ENCODE measurements around the gene ANKRD13B. TPM values are rescaled to one million over a fixed set of nuclear protein-coding genes. Genes with fewer than 3 reads are reported as not detected.

The ANKRD13B gene
- total RNA-seq, 1 donor from 2014 or later = 45.8 TPM

DNA sequence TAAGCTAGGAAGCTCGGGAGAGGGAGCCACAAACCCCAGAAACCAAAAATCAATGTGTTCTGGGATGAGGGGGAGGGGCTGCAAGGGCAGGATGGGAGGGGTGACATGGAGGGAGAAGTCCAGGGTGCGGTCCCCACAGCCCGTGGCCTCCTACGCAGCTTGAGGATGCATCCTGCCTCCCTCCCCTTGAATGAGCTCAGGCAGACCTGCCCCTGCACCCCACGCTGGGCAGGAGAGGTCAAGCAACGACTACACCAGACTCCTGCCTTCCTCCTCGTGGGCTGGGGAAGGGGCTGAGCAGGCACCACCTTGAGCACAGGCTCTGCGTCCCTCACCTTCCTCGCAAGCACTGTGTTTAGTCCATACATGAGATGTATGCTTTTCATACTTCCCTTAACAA is 3.9 kb downstream of the ANKRD13B start:
- intact Hi-C loops (cut with micrococcal nuclease) = no loop called here
- Mint-ChIP-seq H3K4me1 (ENCODE audit: low read depth) (peaks cover 12% of the 10 kb centered on the region), H3K4me3 (no peak overlapping the region), H3K36me3 (ENCODE audit: low read depth) (no peaks in the 10 kb centered on the region), H3K9me3 (no peaks in the 10 kb centered on the region), H3K27me3 (ENCODE audit: insufficient read depth) (no peaks in the 10 kb centered on the region), H3K27ac (no peak overlapping the region)
- DNase-seq (ENCODE audit: low spot score) = no peak

DNA sequence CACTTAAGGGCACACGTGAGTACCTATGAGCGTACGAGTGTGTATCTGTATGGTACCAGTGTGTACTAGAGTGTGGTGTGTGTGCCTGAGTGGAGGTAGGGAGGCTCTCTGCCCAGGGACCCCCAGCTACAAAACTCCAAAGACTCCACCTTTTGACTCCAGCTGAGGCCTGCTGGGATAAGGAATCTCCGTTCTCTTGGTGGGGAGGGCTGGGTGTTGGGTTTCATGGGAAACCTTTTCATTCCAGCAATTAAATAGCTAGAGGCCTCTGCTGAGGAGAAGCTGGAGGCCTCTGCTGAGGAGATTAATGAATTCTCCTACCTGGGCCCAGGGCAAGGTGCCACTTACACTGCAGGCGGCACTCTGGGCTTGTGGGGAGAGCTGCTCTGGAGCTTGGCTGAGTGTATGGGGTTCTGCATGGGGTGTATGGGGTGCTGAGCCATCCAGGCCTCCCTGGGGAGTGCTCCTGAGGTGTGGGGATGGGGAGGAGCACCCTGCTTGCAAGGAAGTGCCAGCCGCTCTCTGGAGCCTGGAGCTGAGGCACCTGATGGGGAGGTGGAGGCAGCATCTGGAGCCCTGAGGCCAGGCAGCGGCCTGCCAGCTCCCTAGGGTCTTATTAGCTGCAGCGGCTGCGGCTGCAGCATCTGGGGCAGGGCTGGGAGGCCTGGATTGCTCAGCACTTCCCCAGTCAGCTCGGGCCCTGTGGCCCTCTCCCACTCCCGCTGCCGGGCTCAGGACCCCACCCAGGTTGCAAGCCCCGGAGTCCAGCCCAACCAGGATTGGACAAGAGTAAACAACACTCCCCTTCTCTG is 4.6 kb downstream of the ANKRD13B start:
- Mint-ChIP-seq H3K9me3 (no peaks in the 10 kb centered on the region), H3K4me1 (ENCODE audit: low read depth) (peaks cover 5% of the 10 kb centered on the region), H3K27me3 (ENCODE audit: insufficient read depth) (no peaks in the 10 kb centered on the region), H3K27ac (no peak overlapping the region), H3K36me3 (ENCODE audit: low read depth) (no peaks in the 10 kb centered on the region), H3K4me3 (no peak overlapping the region)
- intact Hi-C loops (cut with micrococcal nuclease) = no loop called here
- DNase-seq (ENCODE audit: low spot score) = no peak

DNA sequence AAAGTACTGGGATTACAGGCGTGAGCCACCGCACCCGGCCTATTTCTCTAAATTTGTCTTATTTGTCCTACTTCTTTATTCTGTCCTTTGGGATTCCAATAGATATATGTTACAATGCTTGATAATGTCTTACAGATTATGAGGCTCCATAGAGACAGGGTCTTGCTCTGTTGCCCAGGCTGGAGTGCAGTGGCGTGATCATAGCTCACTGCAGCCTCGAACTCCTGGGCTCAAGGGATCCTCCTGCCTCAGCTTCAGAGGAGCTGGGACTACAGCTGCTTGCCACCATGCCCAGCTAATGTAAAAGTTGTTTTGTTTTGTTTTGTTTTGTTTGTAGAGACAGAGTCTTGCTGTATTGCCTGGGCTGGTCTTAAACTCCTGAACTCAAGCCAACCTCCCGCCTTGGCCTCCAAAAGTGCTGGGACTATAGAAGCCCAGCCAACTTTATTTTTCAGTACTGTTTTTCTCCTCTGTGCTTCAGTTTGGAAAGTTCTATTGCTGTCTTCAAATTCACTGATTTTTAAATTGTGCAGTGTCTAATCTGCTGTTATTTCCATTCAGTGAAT is 10.3 kb downstream of the ANKRD13B start:
- intact Hi-C loops (cut with micrococcal nuclease) = no loop called here
- Mint-ChIP-seq H3K4me1 (ENCODE audit: low read depth) (no peaks in the 10 kb centered on the region), H3K9me3 (no peaks in the 10 kb centered on the region), H3K4me3 (no peak overlapping the region), H3K36me3 (ENCODE audit: low read depth) (no peaks in the 10 kb centered on the region), H3K27ac (no peak overlapping the region), H3K27me3 (ENCODE audit: insufficient read depth) (no peaks in the 10 kb centered on the region)
- no peak for DNase-seq (ENCODE audit: low spot score)

DNA sequence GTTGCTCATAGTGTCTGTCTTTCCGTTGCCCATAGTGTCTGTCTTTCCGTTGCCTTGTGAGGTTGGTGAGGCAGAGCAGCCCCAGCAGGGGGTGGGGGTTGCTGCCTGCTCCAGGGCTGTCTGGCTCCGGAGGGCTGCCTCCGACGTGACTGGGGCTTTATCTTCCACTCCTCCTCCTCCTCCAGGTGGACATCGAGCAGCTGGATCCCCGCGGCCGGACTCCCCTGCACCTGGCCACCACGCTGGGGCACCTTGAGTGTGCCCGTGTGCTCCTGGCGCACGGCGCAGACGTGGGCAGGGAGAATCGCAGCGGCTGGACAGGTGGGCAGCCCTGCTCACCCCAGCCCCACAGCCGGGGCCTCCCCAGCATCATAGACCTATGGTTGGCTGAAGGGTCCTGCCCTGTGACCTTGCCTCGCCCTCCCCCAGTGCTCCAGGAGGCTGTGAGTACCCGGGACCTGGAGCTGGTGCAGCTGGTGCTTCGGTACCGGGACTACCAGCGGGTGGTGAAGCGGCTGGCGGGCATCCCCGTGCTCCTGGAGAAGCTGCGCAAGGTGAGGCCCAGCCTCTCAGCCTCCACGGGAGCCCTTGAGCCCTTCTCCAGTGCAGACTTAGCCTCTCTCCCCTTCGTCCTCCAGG is 14.7 kb downstream of the ANKRD13B start:
- H3K27me3 Mint-ChIP-seq (ENCODE audit: insufficient read depth) = no peaks in the 10 kb centered on the region
- no peaks in the 10 kb centered on the region for H3K9me3 Mint-ChIP-seq
- intact Hi-C loops (cut with micrococcal nuclease) = no loop called here
- DNase-seq (ENCODE audit: low spot score) = no peak
- H3K4me1 Mint-ChIP-seq (ENCODE audit: low read depth) = no peaks in the 10 kb centered on the region
- H3K4me3 Mint-ChIP-seq = no peak overlapping the region
- no peaks in the 10 kb centered on the region for H3K36me3 Mint-ChIP-seq (ENCODE audit: low read depth)
- no peak overlapping the region for H3K27ac Mint-ChIP-seq

DNA sequence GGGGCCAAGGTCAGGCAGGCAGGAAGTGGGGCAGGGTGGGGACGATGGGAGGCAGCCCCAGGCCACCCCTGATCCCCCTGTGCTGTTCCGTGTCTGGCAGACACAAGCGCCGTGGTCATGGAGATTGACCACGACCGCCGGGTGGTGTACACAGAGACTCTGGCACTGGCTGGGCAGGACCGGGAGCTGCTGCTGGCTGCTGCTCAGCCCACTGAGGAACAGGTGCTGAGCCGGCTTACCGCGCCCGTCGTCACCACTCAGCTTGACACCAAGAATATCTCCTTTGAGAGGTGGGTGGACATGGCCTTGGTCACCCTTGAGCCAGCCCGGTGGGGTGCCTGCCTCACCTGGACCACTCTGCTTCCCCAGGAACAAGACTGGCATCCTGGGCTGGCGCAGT is 16.1 kb downstream of the ANKRD13B start:
- intact Hi-C loops (cut with micrococcal nuclease) = no loop called here
- DNase-seq (ENCODE audit: low spot score) = no peak
- Mint-ChIP-seq H3K36me3 (ENCODE audit: low read depth) (no peaks in the 10 kb centered on the region), H3K4me3 (no peak overlapping the region), H3K9me3 (no peaks in the 10 kb centered on the region), H3K4me1 (ENCODE audit: low read depth) (peaks cover under 1% of the 10 kb centered on the region), H3K27me3 (ENCODE audit: insufficient read depth) (no peaks in the 10 kb centered on the region), H3K27ac (no peak overlapping the region)

DNA sequence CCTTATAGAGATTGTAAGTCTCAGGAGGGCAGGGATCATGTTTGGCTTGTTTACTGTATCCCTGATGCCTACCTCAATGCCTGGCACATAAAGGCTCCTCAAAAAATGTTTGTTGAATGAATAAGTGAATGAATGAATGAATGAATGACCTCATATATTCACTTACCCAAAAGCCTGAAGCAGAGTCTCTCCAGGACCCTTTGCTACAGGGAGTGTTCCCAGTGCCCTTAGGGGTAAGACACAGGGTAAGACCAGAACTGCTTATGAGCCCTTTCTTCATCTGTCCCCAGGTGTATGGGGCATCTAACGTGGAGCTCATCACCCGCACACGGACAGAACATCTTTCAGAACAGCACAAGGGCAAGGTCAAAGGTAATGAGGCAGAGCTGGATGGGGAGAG is 17.5 kb downstream of the ANKRD13B start:
- Mint-ChIP-seq H3K27me3 (ENCODE audit: insufficient read depth) (no peaks in the 10 kb centered on the region), H3K36me3 (ENCODE audit: low read depth) (no peaks in the 10 kb centered on the region), H3K4me3 (no peak overlapping the region), H3K4me1 (ENCODE audit: low read depth) (peaks cover 15% of the 10 kb centered on the region), H3K27ac (no peak overlapping the region), H3K9me3 (no peaks in the 10 kb centered on the region)
- intact Hi-C loops (cut with micrococcal nuclease) = loop anchor here (10.0 kb wide), 1 partner anchor 504 kb away; the partner anchor contains the start of gene NSRP1
- DNase-seq (ENCODE audit: low spot score) = no peak

DNA sequence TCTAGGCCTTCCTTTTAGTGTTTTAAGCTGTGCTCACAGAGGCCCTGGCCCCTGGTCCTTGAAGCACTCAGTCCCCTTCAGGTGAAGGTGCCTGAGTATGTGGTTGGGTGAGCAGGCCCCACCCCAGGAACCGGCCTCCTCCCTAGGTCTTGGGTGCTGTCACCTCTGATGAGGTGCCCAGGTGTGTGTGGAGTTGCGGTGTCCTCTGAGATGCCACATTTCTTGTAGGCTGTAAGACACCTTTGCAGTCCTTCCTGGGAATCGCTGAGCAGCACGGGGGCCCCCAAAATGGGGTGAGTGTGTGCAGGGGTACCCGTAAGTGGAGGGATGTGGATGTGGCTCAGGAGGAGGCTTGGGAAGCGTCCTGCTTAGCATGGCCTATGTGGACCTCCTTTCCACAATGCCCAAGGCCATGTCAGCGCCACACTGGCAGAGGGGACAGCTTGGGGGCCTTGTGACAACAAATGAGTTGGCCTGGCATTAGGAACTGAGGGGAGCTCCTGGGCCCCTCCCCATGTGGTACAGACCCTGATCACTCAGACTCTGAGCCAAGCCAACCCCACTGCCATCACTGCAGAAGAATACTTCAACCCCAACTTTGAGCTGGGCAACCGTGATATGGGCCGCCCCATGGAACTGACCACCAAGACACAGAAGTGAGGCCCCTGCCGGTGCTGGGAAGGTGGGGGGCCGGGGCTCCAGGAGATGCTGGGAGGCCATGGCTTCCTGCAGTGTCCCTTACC is 18.6 kb downstream of the ANKRD13B start:
- DNase-seq (ENCODE audit: low spot score) = no peak
- Mint-ChIP-seq H3K4me1 (ENCODE audit: low read depth) (peaks cover 26% of the 10 kb centered on the region), H3K27me3 (ENCODE audit: insufficient read depth) (peaks cover 2% of the 10 kb centered on the region), H3K27ac (no peak overlapping the region), H3K9me3 (no peaks in the 10 kb centered on the region), H3K4me3 (no peak overlapping the region), H3K36me3 (ENCODE audit: low read depth) (no peaks in the 10 kb centered on the region)
- intact Hi-C loops (cut with micrococcal nuclease) = loop anchor here (10.0 kb wide), 1 partner anchor 503 kb away; the partner anchor contains the start of gene NSRP1

DNA sequence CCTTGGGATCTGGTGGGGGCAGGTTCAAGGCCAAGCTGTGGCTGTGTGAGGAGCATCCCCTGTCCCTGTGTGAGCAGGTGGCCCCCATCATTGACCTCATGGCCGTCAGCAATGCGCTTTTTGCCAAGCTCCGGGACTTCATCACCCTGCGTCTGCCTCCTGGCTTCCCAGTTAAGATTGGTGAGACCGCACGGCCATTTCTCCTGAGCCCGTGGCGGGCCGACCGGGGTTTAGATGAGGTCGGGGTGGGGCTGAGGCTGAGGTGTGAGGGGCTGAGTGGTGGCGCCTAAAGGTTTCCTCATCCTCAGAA is 19.1 kb downstream of the ANKRD13B start:
- intact Hi-C loops (cut with micrococcal nuclease) = loop anchor here (10.0 kb wide), 1 partner anchor 503 kb away; the partner anchor contains the start of gene NSRP1
- H3K4me3 Mint-ChIP-seq = no peak overlapping the region
- H3K9me3 Mint-ChIP-seq = no peaks in the 10 kb centered on the region
- no peak for DNase-seq (ENCODE audit: low spot score)
- peaks cover 31% of the 10 kb centered on the region for H3K4me1 Mint-ChIP-seq (ENCODE audit: low read depth)
- no peak overlapping the region for H3K27ac Mint-ChIP-seq
- H3K27me3 Mint-ChIP-seq (ENCODE audit: insufficient read depth) = peaks cover 8% of the 10 kb centered on the region
- H3K36me3 Mint-ChIP-seq (ENCODE audit: low read depth) = no peaks in the 10 kb centered on the region

DNA sequence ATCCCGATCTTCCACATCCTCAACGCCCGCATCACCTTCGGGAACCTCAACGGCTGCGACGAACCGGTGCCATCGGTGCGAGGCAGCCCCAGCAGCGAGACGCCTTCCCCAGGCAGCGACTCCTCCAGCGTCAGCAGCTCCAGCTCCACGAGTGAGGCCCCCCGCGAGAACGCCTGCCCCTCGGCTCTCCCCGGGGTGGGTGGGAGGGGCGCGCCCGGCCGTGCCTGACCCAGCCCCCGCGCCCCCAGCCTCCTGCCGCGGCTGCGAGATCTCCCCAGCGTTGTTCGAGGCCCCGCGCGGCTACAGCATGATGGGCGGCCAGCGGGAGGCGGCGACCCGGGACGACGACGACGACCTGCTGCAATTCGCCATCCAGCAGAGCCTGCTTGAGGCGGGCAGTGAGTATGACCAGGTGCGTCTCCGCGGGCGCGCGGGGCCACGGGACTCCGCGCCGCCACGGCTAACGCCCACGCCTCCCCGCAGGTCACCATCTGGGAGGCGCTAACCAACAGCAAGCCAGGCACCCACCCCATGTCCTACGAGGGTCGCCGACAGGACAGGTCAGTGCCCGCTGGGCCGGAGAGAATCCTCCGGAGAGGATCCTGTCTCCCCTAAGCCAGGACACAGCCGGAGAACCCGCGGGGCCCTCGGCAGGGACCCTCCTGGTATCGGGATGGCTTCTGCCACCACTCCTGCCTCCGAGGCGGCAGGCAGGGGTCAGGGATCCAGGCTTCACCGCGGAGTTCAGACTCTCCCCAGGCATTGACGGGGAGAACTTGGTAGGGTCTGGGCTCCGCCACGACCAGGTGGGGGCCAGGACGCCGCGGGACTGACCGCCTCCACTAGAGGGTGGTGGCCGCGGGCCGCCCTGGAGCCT is 19.7 kb downstream of the ANKRD13B start:
- intact Hi-C loops (cut with micrococcal nuclease) = loop anchor here (1.0 to 10.0 kb wide), 3 partner anchors 32 to 502 kb away; partner anchors contain the start of genes NSRP1 and TAOK1
- no peaks in the 10 kb centered on the region for H3K9me3 Mint-ChIP-seq
- no peak overlapping the region for H3K27ac Mint-ChIP-seq
- H3K4me1 Mint-ChIP-seq (ENCODE audit: low read depth) = peaks cover 35% of the 10 kb centered on the region
- DNase-seq (ENCODE audit: low spot score) = no peak
- peaks cover 8% of the 10 kb centered on the region for H3K27me3 Mint-ChIP-seq (ENCODE audit: insufficient read depth)
- no peaks in the 10 kb centered on the region for H3K36me3 Mint-ChIP-seq (ENCODE audit: low read depth)
- H3K4me3 Mint-ChIP-seq = no peak overlapping the region

DNA sequence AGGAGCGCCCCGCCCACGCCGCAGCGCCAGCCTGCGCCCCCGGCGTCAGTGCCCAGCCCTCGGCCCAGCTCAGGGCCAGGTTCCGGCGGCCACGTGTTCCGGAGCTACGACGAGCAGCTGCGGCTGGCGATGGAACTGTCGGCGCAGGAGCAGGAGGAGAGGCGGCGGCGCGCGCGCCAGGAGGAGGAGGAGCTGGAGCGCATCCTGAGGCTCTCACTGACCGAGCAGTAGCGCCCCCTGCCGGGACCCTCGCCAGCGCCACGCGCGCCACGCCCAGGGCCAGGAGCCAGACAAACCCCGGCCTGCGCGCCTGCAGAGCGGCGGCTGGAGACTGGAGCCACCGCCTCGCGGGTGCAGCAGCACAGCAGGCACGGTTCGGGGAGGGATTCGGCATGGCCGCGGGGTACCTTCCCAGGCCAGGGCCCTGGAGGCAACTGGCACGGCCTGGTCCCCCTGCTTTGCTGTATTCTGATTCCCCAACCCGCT is 20.5 kb downstream of the ANKRD13B start:
- intact Hi-C loops (cut with micrococcal nuclease) = loop anchor here (1.0 to 10.0 kb wide), 3 partner anchors 33 to 501 kb away; partner anchors contain the start of genes NSRP1 and TAOK1
- no peak overlapping the region for H3K27ac Mint-ChIP-seq
- no peaks in the 10 kb centered on the region for H3K9me3 Mint-ChIP-seq
- no peaks in the 10 kb centered on the region for H3K36me3 Mint-ChIP-seq (ENCODE audit: low read depth)
- DNase-seq (ENCODE audit: low spot score) = peak; percentile 91
- H3K27me3 Mint-ChIP-seq (ENCODE audit: insufficient read depth) = peaks cover 8% of the 10 kb centered on the region
- H3K4me3 Mint-ChIP-seq = peak overlapping the region; percentile 40
- peaks cover 35% of the 10 kb centered on the region for H3K4me1 Mint-ChIP-seq (ENCODE audit: low read depth)

DNA sequence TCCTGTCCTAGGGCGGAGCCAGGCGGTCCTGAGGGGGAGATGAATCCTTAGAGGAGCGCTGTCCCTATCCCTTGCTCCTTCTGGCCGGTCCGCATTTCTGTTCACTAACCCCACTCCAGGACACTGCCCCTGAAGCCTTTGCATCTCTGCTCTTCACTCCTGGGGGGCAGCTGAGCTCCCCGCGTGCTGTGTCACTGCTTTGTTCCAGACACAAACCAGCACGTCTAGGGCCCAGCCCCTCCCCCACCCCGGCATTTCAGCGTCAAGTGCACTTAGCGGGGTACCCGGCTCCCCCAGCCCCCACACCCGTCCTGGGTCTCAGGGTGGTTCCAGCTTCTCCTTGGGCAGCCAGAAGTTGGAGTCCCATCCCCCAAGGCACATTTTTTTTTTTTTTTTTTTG is 20.9 kb downstream of the ANKRD13B start:
- intact Hi-C loops (cut with micrococcal nuclease) = loop anchor here (1.0 to 10.0 kb wide), 3 partner anchors 34 to 501 kb away; partner anchors contain the start of genes NSRP1 and TAOK1
- Mint-ChIP-seq H3K27me3 (ENCODE audit: insufficient read depth) (peaks cover 8% of the 10 kb centered on the region), H3K4me1 (ENCODE audit: low read depth) (peaks cover 35% of the 10 kb centered on the region), H3K27ac (no peak overlapping the region), H3K9me3 (no peaks in the 10 kb centered on the region), H3K36me3 (ENCODE audit: low read depth) (no peaks in the 10 kb centered on the region), H3K4me3 (peak overlapping the region; percentile 40)
- DNase-seq (ENCODE audit: low spot score) = no peak
